Purkinje cell (primary cell): ENCODE results near the gene OR51V1. TPM values are rescaled to one million over a fixed set of nuclear protein-coding genes. Genes with fewer than 3 reads are reported as not detected.

Experiments used
- polyA plus RNA-seq: library from polyadenylated mRNA; unstranded; fragments of >200 nt; fragmentation: Nextera tagmentation; gene quantifications from 2 replicates; pipeline ENCODE4 v1.2.1, GENCODE V29; 2014

OR51V1 gene, protein sequence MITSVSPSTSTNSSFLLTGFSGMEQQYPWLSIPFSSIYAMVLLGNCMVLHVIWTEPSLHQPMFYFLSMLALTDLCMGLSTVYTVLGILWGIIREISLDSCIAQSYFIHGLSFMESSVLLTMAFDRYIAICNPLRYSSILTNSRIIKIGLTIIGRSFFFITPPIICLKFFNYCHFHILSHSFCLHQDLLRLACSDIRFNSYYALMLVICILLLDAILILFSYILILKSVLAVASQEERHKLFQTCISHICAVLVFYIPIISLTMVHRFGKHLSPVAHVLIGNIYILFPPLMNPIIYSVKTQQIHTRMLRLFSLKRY
- polyA plus RNA-seq = not detected in 2 replicates

GRCh38 chr11:5200582-5200981 lies at the start of gene OR51V1:
Gene OR51V1 (minus strand): TSS chr11:5200682. CDS start chr11:5200682, 0 bp downstream.

DNA sequence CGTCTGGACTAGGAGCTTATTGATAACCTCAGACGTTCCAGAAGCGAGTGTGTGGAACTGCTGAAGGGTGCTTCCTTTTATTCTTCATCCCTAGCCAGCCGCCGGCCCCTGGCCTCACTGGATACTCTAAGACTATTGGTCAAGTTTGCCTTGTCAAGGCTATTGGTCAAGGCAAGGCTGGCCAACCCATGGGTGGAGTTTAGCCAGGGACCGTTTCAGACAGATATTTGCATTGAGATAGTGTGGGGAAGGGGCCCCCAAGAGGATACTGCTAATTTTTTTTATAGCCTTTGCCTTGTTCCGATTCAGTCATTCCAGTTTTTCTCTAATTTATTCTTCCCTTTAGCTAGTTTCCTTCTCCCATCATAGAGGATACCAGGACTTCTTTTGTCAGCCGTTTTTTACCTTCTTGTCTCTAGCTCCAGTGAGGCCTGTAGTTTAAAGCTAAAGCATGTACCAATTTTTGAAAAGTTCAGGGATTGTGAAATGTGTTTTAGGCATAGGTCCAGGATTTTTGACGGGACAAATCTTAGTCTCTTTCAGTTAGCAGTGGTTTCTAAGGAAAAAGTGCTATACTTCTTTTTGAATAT lies 49.4 kb upstream of the OR51V1 start, which contains the start of gene HBG1:
TSS of gene HBG1 (minus strand) at position 51 of the 590 bp plus-strand sequence. CDS start 53 bp downstream, outside the sequence.

DNA sequence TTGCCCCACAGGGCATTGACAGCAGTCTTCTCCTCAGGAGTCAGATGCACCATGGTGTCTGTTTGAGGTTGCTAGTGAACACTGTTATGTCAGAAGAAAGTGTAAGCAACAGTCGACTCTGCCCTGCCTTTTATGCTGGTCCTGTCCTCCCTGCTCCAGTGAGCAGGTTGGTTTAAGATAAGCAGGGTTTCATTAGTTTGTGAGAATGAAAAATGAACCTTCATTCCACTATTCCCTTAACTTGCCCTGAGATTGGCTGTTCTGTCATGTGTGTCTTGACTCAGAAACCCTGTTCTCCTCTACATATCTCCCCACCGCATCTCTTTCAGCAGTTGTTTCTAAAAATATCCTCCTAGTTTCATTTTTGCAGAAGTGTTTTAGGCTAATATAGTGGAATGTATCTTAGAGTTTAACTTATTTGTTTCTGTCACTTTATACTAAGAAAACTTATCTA lies 33.9 kb upstream of the OR51V1 start, which contains the start of gene HBD:
TSS of gene HBD (minus strand) at position 103 of the 454 bp plus-strand sequence. CDS start at position 53, 50 bp downstream.

GRCh38 chr11:5226732-5227310 lies 26.3 kb upstream of the OR51V1 start, which contains the start of gene HBB:
Gene HBB (minus strand): TSS chr11:5227071. CDS start chr11:5227021, 50 bp downstream.

GRCh38 chr11:5154657-5155056 lies 45.8 kb downstream of the OR51V1 start, which contains the start of gene OR52A1:
Gene OR52A1 (minus strand): TSS chr11:5154757. CDS start chr11:5152369, 2,388 bp downstream.

Other genes with a start within 250 kb of the OR51V1 start
- not detected in 2 replicates for gene OR51A2, start 245.0 kb downstream of the OR51V1 start, polyA plus RNA-seq
- gene OR51L1, start 205.8 kb downstream of the OR51V1 start, polyA plus RNA-seq = not detected in 2 replicates
- gene OR52J3, start 154.2 kb downstream of the OR51V1 start, polyA plus RNA-seq = not detected in 2 replicates
- gene OR52E2, start 141.1 kb downstream of the OR51V1 start, polyA plus RNA-seq = not detected in 2 replicates
- not detected in 2 replicates for gene OR52E1, start 131.1 kb downstream of the OR51V1 start, polyA plus RNA-seq
- gene OR52A5, start 62.3 kb downstream of the OR51V1 start, polyA plus RNA-seq = not detected in 2 replicates
- not detected in 2 replicates for gene OR52A1, start 45.9 kb downstream of the OR51V1 start, polyA plus RNA-seq
- gene HBB, start 26.4 kb upstream of the OR51V1 start, polyA plus RNA-seq = 105 and 131 TPM in 2 replicates
- not detected in 2 replicates for gene HBD, start 33.8 kb upstream of the OR51V1 start, polyA plus RNA-seq
- gene HBG1, start 49.2 kb upstream of the OR51V1 start, polyA plus RNA-seq = not detected in 2 replicates
- gene HBG2, start 54.1 kb upstream of the OR51V1 start, polyA plus RNA-seq = 7.9 TPM in 1 of 2 replicates, not detected in the other
- not detected in 2 replicates for gene HBE1, start 69.3 kb upstream of the OR51V1 start, polyA plus RNA-seq
- not detected in 2 replicates for gene OR51B4, start 101.3 kb upstream of the OR51V1 start, polyA plus RNA-seq
- not detected in 2 replicates for gene OR51B2, start 123.6 kb upstream of the OR51V1 start, polyA plus RNA-seq
- 0.54 TPM in 1 of 2 replicates, not detected in the other for gene OR51B5, start 142.8 kb upstream of the OR51V1 start, polyA plus RNA-seq
- gene OR51B6, start 150.8 kb upstream of the OR51V1 start, polyA plus RNA-seq = not detected in 2 replicates
- not detected in 2 replicates for gene OR51M1, start 183.1 kb upstream of the OR51V1 start, polyA plus RNA-seq
- not detected in 2 replicates for gene OR51Q1, start 221.4 kb upstream of the OR51V1 start, polyA plus RNA-seq
- gene OR51I1, start 240.8 kb upstream of the OR51V1 start, polyA plus RNA-seq = not detected in 2 replicates
- not detected in 2 replicates for gene OR51I2, start 248.6 kb upstream of the OR51V1 start, polyA plus RNA-seq